ENCODE results near the gene KRT40.

Gene KRT40

DNA sequence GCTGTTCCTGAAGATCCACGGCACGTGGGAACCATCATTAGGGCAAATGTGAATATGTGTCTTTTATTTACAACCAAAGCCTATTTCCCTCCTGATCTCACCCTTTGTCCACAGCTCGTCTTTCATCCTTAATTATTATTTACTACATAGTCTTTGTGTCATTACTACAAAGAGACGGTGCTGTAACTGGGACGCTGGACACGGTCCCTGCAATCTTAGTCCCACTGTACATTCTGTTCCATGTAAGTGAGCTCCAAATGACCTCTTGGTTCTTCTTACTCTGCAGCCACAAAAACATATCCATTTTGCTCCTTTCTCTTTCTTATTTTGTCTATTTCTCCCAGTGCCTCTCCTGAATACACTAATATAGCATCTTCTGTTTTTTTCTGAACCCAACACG lies 34.0 kb downstream of the KRT40 start:
- no peak for ATAC-seq

DNA sequence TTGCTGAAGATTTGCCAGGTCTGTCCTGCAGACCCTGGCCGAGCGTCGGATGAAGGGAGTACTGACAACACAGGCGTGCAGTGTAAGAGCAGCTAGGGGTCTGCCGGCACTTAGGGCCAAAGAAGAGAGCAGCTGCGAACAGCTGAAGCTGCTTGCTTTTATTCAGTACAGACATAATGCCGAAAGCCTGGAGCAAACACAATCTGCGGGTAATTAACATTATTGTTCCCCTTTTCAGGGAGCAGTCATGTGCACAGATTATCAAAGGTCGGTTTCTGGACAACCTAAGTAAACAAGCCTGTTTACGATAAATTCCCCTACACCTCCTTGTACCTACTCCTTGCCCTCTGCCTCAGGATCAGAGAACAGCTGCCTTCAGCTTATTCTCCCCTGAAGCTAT lies 34.7 kb downstream of the KRT40 start:
- no peak for ATAC-seq

DNA sequence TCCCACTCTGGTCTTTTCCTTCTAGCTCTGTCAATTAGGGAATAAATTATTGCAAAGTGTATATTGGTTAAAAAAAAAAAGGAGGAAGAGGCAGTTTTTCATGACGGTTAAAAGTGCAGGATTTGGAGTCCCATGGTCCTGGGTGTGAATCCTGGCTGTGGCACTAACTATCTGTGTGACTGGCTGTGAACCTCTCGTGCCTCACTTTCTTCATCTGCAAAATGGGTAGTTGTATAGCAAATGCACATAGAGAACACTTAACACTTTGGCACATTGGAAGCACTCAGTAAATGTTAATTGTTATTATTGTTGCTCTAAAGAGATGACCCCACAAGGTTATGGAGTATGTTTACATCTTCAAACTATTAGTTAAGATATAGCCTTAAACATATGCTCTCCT lies 36.2 kb downstream of the KRT40 start:
- no peak for ATAC-seq

DNA sequence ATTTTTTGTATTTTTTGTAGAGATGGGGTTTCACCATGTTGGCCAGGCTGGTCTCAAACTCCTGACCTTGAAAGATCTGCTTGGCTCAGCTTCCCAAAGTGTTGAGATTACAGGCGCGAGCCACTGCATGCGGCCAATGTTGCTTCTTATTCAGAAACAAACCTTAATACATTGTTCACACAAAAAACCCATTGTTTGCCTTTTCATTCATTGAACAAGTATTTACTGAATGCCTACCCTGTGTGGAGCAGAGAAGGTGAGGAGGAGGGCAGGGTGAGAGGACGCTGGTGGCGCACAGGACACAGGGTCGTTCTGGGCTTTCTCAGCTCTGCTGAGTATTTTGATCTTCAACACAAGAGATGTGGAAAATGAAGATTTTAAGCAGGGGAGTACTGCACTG lies 38.7 kb downstream of the KRT40 start:
- ATAC-seq: no peak

DNA sequence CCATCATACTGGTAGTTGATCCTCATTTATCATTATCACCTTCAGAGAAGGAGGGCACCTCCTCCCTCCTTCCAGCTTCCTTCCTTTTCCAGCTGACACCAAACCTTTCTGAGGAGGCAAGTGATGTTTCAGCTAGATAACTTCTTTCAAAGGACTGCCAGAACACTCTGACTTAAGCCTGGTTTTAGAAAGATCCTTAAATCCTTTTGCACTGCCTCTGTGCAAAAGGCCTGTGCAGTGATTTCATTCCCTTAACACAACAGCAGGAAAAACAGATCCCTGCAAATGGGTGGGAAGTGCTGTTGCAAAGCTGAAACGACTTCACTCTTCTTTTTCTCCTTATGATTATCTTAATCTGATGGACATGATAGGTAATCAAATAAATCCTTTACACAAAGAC lies 39.6 kb downstream of the KRT40 start:
- ATAC-seq: no peak

DNA sequence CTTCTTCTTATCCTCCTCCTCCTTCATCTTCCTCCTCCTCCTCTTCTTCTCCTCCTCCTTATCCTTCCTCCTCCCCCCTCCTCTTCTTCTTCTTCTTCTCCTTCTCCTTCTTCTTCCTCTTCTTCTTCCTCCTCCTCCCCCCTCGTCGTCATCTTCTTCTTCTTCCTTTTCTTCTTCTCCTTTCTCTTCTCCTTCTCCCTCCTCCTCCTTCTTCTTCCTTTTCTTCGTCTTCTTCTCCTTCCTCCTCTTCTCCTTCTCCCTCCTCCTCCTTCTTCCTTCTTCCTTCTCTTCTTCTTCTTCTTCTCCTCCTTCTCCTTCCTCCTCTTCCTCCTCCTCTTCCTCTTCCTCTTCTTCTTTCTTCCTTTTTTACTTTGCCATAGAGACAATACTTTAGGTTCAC lies 41.6 kb downstream of the KRT40 start:
- no peak for ATAC-seq

DNA sequence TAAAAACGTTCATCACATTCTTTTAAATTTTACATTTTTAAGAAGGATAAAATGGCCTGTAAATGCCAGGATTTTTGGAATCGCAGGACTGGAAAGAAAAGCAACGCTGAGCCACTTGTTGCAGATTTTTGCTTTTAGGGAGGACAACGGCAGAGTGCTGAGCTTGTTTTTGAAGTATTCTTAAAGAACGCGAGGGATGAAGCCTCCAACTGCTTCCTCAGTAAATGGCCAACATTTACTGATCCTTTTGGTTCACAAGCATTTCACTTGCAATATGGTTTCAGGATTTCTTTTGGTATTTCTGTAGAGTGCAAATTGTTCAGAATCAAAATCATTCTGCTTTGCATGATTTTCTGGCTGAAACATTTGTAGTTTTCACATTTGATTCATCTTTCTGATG lies 43.9 kb downstream of the KRT40 start:
- ATAC-seq: no peak

DNA sequence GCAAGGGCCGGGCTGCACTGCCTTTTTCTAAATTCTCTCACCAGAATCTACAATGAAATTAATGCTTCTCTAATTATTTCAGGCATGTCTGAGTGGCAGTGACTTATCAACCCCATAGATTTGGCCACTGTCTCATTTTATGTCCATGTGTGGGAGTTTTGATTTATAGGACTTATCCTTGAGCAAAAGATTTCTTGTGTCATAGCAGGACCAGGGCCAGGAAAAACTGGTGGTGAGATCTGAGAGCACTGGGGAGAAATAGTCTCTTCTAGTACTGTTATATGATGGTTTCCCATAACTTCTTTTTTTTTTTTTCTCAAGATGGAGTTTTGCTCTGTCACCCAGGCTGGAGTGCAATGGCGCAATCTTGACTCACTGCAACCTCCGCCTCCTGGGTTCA lies 45.1 kb downstream of the KRT40 start:
- no peak for ATAC-seq

DNA sequence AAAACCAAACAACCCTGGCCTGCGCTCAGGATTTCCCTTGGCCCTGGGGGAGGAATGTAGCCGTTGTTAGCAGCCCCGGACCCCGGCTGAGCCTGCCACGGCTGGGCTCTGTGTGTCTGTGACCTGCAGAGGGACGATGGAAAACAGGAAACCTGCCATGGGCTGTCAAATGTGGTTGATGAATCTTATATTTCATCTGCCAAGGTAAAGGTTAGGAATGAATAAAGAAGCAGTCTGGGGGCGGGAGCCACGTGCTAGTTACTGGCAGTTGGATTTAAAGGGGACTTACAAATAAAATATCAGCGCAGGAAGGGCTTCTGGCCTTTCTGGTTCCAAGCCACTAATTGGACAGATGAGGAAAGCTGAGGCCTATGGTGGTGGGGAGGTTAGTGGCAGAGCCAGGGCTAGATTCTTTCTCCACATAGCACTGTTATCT lies 46.7 kb downstream of the KRT40 start, which contains the start of gene KRT23:
Gene KRT23 (minus strand): TSS at position 263 of the 436 bp plus-strand sequence. CDS start 1,043 bp downstream, outside the sequence.
- no peak for ATAC-seq

DNA sequence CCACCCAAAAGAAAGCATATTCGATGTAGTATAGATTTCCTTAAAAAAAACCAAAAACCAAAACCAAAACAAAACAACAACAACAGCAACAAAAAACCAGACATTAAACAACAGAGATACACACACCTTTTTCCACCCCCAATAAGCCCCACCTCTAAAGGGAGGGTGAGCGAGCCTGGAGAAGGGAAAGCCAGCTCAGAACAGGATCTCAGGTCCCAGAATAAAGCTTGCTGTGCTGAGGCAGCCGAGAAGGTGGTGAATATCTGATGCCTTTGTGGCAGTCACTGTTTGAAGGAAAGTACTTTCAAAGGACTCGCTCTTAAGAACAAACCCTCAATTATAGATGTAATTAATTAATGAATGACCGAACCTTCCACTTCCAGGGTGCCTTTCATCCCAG lies 47.1 kb downstream of the KRT40 start:
- no peak for ATAC-seq

DNA sequence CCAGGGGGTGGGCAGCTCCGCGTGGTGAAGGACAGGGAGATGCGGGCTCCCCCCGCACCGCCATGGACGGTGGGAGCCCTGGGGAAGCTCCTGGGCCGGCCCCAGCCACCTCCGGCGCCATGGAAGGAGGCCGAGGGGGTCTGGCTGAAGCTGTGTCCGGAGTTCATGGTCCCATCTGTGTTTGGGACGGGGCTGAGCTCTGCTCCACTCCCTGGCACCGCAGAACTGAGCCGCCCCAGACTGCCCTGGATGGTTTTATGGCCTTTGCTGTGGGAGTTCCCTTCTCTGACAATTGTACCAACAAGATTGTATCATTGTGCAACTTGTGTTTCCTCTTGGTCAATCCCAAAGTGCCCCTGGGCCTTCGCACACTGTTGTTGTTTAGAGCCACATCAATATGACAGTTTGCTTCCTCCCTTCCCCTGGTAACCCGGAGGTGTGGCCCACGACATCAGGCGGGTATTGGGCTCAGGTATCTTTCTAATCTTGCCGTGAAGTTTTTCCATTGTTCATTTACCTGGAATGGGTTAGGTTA lies 47.6 kb downstream of the KRT40 start:
- ATAC-seq: no peak

DNA sequence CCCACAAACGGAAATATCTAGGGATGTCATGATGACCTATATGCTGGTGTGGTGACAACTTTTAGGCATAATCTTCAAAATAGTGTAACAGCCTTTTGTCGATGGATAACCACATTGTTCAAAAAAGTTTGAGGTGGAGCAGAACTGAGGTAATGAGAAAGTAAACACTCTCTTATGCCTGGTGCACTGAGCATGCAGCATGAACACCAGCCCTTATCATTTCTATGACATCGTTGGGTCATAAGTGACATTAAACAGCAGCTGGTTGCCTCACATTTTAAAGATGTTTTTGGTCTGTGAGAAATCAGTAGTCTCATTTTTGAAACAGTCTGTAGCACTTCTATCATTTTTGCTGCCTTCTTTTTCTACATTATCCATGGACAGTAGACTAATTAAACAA lies 48.5 kb downstream of the KRT40 start:
- no peak for ATAC-seq

DNA sequence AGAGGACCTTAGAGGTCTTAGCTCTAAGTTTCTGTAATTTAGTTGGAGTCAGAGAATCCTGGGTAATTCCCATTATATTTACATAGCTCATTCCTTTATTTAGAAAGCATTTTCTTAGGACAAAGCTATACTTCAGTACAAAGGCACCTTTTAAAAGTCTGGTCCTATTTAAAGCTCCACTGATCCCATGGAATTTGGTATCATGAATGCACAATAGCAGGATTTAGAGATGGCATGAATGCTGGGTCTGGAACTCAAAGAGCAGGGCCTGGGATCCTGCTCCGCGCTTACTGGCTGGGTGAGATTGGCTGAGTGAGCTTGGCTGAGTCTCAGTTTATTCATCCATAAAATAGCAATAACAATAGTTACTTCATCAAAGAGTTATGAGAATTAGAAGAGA lies 51.5 kb downstream of the KRT40 start:
- no peak for ATAC-seq

DNA sequence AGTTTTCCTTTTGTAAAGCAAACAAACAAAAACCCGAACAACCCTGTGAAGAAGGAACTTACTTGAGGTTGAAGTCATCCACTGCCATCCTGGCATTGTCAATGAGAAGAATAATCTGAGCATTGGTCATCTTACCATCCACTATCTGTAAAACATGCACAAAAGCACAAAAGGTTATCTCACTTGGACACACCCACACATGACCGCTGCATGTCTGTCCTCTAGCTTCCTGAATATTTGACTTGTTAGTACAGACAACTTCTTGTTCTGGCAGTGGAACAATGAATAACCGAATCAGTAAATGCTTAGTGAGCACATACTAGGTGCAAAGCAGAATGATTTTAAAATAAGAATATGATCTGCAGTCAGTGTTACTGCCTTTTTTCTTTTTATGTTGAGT lies 52.8 kb downstream of the KRT40 start:
- ATAC-seq: no peak
